HG03520 (cell line): ENCODE measurements around the gene SNED1.

Experiments used
- ATAC-seq: cut with Tn5 transposase; IDR thresholded peaks from one replicate; pipeline ENCODE4 v1.9.1; 2021; ENCODE audit warnings: mild to moderate bottlenecking, moderate library complexity; ENCODE audit not compliant: unreplicated experiment

Gene SNED1

GRCh38 chr2:240991378-240992263, 6.8 kb upstream of the SNED1 start:
- no peak for ATAC-seq

GRCh38 chr2:240992572-240993291, 5.7 kb upstream of the SNED1 start:
- ATAC-seq, result no peak

- ATAC-seq, result no peak
Measured at GRCh38 chr2:240993446-240994170, 4.8 kb upstream of the SNED1 start.

GRCh38 chr2:240994171-240994896, 4.1 kb upstream of the SNED1 start:
- no peak for ATAC-seq

- ATAC-seq, result no peak
Measured at GRCh38 chr2:240995041-240996021, 3.1 kb upstream of the SNED1 start.

- no peak for ATAC-seq
Measured at GRCh38 chr2:240996161-240996833, 2.1 kb upstream of the SNED1 start.

DNA sequence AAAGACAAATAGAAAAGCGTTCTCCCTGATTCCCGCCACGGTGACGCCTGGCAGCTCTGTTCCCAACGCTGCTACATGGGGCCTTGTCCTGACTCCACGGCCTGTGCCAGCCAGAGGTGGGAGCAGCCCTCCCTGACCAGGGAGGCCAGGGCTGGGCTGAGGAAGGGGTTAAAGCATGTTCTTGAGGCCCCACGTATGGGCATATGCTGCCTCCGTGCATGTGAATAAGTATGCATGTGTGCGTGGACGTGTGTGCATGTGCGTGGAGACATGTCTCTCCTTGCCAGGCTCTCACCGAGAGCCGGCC, 1.6 kb upstream of the SNED1 start:
- ATAC-seq, result no peak

- ATAC-seq, result no peak
Measured at GRCh38 chr2:240997141-240997855, 1.1 kb upstream of the SNED1 start.

- no peak for ATAC-seq
Measured at GRCh38 chr2:240998706-240998994, 232 bp downstream of the SNED1 start.

DNA sequence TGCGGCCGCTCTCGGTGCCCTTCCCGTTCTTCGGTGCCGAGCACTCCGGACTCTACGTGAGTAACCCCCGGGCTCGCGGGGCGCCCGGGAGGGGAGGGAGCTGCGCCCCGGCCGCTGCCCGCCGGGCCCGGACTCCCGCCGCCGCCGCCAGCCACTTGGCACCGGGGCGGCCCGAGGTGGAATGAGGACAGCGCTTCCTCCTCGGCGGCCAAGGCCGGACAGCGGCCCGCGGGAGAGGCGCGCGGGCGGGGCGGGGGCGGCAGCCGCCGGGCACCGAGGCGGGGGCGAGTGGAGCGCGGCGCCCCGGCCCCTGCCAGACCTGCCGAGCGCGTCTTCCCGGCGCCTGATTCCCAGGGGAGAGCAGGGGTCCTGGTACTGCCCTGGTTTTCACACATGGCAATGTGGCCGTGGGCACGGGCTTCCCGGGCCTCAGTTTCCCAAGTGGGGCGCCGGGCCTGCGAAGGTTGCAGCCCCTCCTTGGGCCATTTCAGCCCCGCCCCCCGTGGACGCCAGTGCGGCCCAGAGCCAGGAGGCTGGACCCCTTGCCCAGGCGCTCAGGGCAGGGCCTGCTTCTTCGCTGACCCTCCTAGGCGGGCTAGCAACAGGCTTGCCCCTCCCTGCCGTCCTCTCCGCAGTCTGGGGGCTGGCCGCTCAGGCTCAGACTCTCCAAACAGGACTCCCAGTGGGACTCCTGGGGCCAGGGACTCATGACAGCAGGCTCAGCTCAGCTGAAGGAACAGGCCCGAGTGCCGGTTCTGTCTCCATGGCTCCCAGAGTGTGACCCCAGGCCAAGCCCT, 775 bp downstream of the SNED1 start:
- no peak for ATAC-seq

DNA sequence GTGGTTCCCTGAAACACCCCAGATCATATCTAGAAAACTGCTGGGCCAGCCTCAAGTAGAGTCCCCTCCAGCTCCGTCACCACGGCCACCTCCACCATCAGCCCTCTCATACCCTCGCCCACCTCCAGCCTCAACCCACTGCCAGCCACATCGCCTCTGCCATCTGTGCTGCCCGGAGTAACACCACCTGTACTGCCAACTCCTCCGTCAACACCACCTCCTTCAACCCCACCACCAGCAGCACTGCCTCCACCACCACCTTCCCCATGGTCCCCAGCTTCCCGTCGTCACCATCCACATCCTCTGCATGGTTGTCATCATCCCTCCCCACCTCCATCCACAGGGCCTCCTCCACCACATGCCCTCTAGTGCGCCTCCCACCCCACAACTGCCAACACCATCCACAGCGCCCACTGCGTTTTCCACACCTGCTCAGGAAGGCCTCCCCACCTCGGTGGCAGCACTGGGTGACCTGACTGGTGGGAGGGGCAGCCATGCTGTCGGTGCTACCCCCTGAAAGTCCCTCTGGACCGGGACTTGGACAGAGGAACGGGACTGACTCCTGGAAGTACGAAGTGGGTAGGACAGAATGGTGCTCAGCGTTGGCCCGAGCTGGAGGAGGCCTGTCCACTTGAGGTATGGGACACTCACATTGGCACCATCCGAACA, 1.6 kb downstream of the SNED1 start:
- no peak for ATAC-seq

DNA sequence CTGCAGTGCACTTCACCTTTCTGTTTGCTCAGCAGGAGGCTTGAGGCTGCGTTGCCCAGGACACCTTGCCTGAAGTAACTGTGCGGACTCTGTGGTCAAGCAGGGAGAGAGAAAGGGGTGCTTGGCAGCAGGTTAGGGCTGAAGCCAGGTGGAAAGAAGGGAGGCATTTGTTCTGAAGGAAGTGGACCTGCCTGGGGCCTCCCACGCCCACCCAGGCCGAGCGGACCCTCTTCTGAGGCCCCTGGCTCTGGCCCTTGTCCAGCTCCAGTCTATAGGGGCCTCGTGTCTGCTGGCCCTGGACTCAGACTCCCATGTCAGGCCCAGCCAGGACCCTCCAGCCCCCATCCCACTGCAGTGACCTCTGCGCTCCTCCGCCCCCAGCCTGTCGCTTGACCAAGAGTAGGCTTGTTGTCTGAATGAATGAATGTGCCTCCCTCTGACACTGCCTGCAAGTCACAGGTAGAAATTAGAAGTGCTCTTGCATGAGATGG, 2.5 kb downstream of the SNED1 start:
- no peak for ATAC-seq

- no peak for ATAC-seq
Measured at GRCh38 chr2:241001413-241002274, 3.2 kb downstream of the SNED1 start.

DNA sequence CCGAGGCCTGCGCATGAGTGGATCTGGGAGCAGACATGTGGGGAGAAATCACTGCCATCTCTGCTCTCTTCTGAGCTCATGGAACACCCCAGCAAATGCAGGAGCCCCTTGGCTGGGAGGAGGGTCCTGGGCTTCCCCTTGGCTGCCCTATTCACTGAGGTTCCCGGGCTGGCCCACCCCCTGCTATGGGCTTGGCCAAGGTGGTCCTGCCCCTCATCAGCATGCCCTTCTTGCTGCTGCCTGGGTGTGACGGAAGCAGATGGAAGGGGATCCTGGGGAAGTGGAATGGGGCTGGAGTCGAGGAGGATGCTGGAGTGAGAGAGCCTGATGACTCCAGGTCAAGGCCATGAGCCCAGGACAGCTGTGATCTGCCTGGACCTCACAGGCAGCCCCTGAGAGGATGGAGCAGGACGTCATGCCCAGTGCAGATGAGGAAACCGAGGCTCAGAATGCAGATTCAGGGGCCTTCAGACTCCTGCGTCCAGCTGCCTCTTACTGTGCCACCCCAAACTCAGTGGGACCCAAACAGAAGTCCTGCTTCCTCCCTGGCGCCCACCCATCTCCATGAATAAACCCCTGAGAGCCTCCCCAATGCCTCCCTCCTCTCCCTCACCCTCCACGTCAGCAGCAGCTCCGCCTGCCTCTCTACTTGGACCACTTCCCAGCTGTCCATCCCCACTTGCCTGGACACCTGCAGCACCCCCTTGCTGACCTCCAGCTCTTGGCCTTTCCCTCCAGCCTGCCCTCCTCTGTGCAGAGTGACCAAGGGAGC, 4.0 kb downstream of the SNED1 start:
- no peak for ATAC-seq

GRCh38 chr2:241003047-241003360, 4.6 kb downstream of the SNED1 start:
- ATAC-seq, result no peak

DNA sequence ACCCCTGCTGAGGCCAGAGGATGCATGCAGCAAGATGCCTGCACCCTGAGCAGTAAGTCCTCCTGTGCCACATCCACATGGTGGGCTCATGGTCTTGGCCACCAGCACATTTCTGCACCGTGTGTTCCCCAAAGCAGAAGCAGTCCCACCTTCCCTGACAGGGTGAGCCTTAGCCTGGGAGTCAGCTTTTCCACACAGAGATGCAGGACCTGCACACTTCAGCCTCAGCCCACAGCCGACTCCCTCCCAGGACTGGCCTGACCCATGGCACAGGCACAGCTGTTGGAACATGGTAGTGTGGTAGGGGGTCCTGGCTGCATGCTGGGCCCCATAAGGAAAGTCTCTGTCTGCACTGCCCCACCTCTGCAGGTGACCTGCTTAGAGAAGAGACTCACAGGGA, 5.0 kb downstream of the SNED1 start:
- ATAC-seq, result no peak
